Fibroblast of gingiva (primary cell): Measurements from ENCODE around the gene PLOD3.
"Not testable (repeated sequence)": the region's sequence is repeated elsewhere in the genome, so short reads cannot be mapped to it uniquely, and the experiment has no call there.

ENCODE experiments used
- DNase-seq: peaks from one replicate; pipeline ENCODE4 v3.0.0-alpha.2; 2011; ENCODE audit warnings: low read depth

Gene PLOD3

GRCh38 chr7:101210143-101210542 lies 7.2 kb downstream of the PLOD3 start:
- DNase-seq = no peak

- DNase-seq = no peak
Observed at GRCh38 chr7:101208794-101209193, 8.6 kb downstream of the PLOD3 start.

- DNase-seq = no peak
Observed at GRCh38 chr7:101207459-101207858, 9.9 kb downstream of the PLOD3 start.

- DNase-seq = no peak
Observed at GRCh38 chr7:101206665-101207042, 10.7 kb downstream of the PLOD3 start.

GRCh38 chr7:101205901-101206664 lies 11.3 kb downstream of the PLOD3 start:
- no peak for DNase-seq

- DNase-seq = peak; percentile 45
Observed at GRCh38 chr7:101203740-101204738, 13.3 kb downstream of the PLOD3 start.

GRCh38 chr7:101202603-101202918 lies 14.8 kb downstream of the PLOD3 start:
- DNase-seq = no peak

GRCh38 chr7:101201695-101202602 lies 15.4 kb downstream of the PLOD3 start:
- DNase-seq = no peak

GRCh38 chr7:101200862-101201599 lies 16.4 kb downstream of the PLOD3 start, which contains the start of gene MOGAT3:
Gene MOGAT3, minus strand, starts transcription at chr7:101201036. Its CDS starts 182 bp downstream, at chr7:101200854.
- no peak for DNase-seq

- DNase-seq = no peak
Observed at GRCh38 chr7:101200504-101200861, 16.9 kb downstream of the PLOD3 start.

GRCh38 chr7:101199522-101199921 lies 17.9 kb downstream of the PLOD3 start:
- not testable (repeated sequence) for DNase-seq

GRCh38 chr7:101198476-101198875 lies 18.9 kb downstream of the PLOD3 start:
- DNase-seq = no peak

GRCh38 chr7:101197991-101198390 lies 19.4 kb downstream of the PLOD3 start:
- DNase-seq = no peak

GRCh38 chr7:101195884-101196283 lies 21.5 kb downstream of the PLOD3 start:
- DNase-seq = no peak

GRCh38 chr7:101189109-101189508 lies 28.3 kb downstream of the PLOD3 start:
- DNase-seq = no peak

- no peak for DNase-seq
Observed at GRCh38 chr7:101186844-101187428, 30.4 kb downstream of the PLOD3 start.

GRCh38 chr7:101186194-101186593 lies 31.2 kb downstream of the PLOD3 start:
- no peak for DNase-seq

- no peak for DNase-seq
Observed at GRCh38 chr7:101185258-101185839, 32.0 kb downstream of the PLOD3 start.

GRCh38 chr7:101180130-101180755 lies 37.1 kb downstream of the PLOD3 start, which contains the start of gene NAT16:
Gene NAT16, minus strand, starts transcription at chr7:101180293. Its CDS starts 5,486 bp downstream, at chr7:101174807.
- DNase-seq = no peak

GRCh38 chr7:101179713-101180112 lies 37.7 kb downstream of the PLOD3 start:
- no peak for DNase-seq
